Measurements from ENCODE around the gene SHFL.
A peak's percentile ranks its signal among the peaks of the same experiment; 100 is the strongest.

The SHFL gene

DNA sequence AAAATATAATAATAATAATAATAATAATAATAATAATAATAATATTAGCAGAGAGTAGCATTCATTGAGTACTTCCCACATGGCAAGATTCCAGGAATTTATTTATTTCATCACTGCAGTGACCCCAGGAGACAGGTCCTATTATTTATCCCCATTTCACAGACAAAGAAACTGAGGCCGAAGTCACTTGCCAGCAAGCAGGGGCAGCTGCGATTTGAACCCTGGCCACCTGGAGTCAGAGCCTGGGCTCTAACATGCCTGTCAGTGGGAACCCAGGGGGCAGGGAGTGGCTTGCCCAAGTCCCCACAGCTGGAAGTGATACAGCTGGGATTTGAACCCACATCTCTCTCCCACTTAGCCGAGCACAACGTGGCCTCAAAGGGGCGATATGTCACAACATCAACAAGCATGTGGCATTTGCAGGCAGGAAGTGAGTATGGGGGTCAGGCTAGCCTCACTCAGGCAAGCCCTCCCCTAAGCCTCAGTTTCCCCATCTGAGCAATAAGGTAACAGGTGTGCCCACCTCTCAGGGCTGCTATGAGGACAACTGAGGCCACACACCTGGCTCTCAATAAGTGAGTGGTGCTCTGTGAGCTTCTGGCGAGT, 2.9 kb downstream of the SHFL start:
- no peak for DNase-seq

DNA sequence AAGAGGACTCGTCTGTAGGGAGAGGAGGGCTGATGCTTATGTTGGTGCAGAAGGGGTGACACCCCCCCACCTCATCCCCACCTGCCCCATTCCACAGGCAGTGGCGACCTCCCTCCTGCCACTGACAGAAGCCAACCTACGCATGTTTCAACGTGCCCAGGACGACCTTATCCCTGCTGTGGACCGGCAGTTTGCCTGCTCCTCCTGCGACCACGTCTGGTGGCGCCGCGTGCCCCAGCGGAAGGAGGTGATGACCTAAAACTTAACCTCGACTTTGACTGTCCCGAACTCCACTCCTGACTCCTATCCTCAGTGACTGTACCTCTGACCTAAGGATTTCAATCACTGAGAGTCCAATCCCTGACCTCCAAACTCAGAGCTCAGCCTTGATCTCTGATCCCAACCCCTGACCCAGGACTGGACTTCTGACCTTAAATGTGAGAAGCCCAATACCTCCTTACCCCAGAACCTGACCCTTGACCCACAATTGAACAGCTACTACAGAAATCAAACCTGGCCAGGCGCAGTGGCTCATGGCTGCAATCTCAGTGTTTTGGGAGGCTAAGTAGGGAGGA, 3.8 kb downstream of the SHFL start:
- DNase-seq: no peak

DNA sequence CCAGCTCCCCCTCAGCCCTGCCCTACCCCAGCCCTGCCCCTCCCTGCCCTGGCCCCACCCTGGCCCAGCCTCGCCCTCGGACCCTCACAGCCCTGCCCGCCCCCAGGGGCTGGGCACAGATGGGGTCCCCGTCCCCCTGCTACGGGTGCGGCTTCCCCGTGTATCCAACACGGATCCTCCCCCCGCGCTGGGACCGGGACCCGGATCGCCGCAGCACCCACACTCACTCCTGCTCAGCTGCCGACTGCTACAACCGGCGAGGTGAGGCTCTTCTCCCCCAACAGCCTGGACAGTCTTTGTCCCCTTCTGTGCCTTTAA, 5.2 kb downstream of the SHFL start:
- DNase-seq: no peak

DNA sequence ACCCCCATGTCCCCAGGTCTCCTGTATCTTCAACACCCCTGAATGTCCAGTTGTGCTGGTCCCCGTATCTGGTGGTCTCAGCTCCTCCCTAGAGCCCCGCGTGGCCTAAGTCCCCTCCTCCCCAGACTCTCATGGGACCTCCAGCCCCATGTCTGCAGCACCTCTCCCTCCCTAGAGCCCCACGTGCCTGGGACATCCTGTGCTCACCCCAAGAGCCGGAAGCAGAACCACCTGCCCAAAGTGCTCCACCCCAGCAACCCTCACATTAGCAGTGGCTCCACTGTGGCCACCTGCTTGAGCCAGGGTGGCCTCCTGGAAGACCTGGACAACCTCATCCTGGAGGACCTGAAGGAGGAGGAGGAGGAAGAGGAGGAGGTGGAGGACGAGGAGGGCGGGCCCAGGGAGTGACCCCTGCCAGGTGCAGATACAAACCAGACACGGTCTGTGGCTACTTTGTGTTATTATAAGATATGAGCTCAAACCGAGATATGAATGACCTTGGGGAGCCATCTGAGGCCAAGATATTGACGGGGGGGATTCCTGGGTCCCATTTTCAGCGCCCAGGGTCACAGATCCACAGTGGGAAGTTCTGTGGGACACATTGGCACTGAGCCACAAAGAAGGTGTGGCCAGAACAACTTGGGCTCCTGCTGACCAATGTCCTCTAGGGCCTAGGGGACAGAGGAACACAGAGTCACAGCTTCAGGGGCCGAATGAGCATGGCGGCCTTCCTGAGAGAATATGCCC, 6.0 kb downstream of the SHFL start:
- no peak for DNase-seq

DNA sequence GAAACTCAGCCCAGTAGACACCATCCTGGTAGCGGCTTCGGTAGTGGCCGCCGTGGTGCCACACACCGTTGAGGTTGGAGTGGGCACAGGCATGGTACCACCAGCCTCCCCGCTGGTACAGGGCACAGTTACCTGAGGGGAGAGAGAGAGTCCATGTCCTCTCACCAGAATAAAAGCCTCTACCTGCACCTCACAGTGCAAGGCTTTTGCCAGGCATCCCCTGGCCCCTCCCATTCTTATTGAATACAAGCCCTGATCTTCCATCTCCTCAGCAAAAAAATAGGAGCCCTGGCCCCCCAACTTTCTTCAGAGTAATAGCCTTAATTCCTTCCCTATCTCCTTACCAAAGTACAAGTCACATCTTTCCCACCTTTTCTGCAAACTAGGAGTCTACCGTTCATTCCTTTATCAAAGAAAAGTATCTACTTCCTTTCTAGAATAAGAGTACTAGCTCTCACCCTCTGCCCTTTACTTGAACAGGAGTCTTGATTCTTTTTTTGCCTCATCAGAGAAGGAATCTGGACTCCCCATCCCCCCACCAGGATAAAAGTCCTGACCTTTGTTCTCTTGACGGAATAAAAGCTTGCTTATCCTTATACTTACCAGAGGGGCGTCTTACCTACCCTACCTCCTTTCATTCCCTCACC, 6.7 kb downstream of the SHFL start:
- no peak for DNase-seq

DNA sequence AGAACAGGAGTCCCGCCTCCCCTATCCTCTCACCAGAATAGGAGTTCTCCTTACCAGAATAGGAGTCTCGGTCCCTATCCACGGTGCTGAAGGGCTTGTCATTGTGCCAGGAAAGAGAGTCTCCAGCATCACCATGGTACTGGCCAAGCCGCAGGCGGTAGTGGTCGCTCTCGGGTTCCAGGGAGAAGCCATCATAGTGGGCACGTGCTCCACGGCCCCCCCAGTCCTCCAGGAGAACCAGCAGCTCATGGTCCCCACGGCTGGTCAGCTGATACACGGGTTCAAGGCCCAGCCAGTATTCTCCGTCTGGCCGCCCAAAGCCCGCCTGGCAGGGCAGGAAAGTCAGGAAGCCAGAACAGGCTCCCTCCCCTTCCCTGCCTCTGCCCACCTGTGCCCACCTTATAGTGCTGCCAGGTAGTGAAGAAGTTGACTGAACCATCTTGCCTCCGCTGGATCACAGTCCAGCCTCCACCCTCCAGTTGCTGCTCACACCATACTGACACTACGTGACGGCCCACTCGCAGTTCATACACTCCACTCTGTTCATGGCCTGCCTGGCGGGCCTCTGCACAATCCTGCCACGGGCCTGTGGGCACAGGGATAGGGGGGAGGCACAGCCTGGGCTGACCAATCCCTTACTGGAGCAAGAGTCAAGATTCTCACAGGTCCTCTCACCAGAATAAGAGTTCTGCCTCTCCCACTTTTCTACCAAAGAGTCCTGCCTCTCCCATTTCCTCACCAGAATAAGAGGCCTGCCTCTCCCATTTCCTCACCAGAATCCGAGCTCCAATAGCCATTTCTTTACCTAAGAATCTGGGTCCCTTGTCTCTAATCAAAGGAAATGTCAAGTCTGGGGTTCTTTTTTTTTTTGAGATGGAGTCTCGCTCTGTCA, 7.4 kb downstream of the SHFL start:
- no peak for DNase-seq

DNA sequence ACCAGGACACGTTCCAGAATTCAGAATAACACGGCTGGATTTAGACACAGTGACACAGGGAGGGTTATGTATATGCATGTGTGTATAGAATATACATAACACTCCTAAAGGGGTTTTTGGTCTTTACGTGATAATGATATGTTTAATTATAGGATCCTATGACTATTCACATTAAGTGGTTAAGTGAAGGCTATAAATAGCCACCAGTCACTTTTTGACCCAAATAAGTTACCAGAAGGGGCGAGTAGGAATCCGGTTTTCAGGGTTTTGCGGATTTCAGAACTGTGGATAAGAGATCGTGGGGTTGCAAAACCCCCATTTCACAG, 9.5 kb downstream of the SHFL start:
- DNase-seq: no peak

DNA sequence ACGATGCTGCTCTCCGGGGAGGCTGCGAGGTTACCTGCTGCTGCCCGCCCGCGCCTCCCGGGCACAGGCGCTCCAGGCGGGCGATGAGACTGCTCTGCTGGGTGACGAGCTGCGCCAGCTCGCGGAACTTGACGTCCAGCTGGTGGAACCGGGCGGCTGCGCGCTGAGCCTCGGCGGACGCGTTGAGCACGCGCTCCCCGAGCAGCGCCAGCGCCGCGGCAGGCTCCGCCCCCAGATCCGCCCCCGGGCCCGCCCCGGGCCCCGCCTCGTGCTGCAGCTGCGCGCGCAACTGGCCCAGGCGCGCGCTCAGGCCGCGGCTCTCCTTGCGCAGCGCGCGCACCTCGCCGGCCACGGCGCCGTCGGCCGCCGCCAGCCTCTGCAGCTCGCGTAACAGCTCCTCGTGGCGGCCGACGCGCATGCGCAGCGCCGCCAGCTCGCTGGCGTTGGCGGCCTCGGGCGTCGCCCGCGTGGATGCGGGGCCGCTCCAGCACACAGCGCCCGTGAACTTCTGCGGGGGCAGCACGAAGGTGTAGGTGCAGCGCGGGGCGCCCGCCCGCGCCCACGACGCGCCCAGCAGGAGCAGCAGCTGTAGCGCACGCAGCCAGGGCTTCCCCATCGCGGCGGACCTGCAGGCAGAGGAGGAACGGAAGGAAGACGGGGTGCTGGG, 10.0 kb downstream of the SHFL start:
- peak; percentile 64 to 87 for DNase-seq

DNA sequence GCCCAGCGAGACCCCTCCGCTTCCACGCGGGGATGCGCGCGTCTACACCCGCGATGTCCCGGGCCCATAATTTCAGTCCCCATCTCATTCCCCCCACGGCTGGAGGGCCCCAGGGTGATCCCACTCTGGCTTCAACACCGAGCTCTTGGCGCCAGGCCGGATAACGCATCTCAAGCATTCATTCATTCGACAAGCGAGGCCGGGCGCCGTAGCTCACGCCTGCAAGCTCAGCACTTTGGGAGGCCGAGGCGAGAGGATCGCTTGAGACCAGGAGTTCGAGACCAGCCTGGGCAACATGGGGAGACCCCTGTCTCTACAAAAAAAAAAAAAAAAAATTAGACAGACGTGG, 10.5 kb downstream of the SHFL start:
- no peak for DNase-seq

DNA sequence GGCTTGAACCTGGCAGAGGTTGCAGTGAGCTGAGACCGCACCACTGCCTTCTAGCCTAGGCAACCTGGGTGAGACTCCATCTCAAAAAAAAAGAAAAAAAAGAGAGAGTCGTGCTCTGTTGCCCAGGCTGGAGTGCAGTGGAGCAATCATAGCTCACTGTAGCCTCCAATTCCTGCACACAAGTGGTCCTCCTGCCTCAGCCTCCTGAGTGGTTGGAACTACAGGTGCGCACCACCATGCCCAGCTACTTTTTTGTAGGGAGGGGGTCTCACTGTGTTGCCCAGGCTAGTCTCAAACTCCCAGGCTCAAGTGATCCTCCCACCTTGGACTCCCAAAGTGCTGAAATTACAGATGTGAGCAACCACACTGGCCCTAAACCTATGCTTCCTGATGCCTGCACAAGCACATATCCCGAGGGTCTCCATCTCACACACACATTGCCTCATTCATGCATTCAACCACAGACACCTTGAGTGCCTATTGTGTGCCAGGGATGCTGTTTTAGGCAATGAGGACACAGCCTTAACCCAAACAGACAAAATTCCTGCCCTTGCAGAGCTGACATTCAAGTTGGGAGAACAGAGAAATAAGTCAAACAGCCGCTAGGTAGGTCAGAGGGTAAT, 14.2 kb downstream of the SHFL start:
- no peak for DNase-seq

DNA sequence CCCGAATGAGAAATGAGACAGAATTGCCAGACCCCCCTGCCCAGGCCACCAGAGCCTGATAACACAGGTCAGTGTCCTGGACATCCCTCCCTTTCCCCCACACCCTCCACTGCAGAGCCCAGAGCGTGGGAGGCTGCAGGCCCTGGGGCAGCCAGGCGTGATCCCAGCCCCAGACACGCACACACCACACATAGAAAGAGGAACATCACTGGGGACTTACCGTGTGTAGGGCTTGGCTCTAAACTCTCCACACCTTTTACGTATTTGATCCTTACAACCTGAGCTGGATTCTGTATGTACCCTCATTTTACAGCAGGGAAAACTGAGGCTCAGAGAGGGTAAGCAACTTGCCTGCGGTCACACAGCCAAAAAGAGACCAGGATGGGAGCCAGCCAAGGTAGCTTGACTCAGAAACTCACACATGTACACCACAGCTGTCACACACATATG, 16.7 kb downstream of the SHFL start:
- DNase-seq: no peak

DNA sequence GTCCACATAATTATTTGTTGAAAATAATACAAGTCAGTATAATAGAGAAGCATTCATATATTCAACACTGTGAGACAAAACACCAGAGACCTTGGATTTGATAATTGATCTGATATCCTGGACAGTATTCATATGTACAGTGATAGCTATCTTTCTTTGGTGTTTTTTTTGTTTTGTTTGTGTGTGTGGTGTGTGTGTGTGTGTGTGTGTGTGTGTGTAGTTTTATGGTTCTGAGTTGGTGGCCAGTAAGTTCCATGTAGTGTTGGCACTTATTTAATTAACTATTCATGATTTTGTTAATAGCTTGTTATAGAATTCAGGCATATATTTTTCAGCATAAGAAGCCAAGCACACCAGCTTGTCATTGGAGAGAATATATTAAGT, 18.0 kb downstream of the SHFL start:
- no peak for DNase-seq

DNA sequence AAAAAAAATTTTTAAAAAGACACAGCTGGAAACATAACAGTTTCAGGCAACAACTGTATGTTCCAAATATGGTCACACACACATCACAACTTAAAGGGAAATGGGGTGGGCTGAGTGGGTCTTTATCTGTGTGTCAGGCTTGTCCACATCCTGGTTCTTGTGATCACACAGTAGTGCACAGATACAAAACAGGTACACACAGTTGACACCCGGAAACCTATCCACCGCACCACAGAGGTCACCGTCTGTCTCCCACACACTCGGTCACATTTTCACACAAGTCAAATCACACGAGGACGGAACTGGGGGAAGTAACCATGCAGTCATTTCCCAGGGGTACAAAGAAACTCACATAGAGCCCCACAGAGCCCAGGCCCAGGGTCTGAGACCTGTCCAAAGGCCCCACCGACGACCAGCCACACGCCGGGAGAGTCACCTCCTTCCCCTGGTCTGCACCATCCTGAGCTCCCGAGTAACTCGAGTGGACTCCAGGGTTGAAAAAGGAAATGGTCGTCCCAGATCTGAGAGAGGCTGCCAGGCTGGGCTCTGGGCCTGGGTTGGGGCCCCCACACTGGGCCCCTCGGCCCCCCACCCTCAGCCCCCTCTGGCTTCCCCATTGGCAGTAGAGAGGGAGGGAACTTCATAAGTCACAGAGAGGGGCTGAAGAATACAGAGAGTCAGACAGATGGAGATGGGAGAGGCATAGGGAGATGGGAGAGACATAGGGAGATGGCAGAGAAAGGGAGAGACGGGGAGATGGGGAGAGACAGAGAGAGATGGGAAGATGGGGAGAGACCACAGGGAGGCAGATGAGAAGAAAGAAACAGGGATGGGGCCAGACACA, 18.8 kb downstream of the SHFL start:
- DNase-seq: no peak

DNA sequence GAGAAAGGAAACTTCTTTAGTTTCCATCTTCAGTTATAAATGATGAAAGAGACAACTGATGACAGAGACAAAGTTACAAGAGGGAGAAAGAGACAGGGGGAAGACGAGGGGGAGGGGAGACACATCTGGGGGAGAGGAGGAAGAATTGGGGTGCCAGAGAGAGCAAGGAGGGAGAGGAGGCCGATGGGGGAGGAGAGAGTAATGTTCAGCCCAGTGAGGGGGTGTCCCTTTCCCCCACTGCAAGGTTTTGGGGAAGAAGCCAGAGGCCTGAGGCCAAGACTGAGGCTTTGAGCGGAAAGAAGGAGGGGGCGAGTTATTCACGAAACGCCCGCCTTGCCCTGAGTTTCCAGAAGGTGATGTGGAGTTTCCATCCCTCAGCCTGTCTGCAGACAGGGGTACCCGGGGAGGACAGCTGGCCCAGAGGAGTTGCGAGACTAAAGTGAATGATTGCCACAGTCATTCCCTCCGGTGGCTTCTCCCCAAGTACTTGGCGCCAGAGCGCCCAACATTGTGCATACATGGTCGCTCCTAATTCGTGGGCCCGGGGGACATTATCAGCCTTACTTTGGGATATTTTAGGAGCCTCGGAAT, 19.5 kb downstream of the SHFL start:
- DNase-seq: no peak

DNA sequence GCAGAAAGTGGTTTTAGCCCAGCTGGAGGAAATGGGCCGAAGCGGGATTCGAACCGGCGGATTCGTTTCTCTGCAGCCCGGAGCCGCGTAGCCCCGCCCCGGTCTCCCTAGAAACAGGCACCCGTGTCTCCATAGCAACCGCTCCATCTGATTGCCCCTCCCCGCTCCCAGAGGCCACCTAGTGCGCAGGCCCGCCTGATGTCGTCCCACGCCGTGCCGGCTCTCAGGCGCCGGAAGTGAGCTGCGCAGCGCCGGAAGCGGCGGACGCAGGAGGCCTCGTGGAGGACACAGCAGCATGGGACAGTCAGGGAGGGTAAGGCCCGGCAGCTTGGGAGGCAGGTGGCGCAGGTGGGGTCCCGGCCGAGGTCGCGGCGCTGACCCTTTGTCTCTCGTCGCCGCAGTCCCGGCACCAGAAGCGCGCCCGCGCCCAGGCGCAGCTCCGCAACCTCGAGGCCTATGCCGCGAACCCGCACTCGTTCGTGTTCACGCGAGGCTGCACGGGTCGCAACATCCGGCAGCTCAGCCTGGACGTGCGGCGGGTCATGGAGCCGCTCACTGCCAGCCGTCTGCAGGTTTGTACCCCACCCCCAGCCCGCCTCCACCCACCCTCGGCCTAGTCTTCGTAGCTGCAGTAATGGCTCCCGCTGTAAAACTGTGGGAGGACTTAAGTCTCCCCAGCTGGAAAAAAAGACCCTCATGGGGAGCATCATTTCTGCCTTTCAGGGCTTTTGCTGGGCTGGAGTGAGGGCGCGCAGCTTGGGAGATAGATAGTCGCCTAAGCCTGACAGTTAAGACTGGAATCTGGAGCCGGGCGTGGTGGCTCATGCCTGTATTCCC, 20.2 kb downstream of the SHFL start, which contains the start of gene PPAN:
Gene PPAN (plus strand): TSS at position 263 of the 837 bp plus-strand sequence. CDS start 33 bp downstream, at position 296.
- DNase-seq: peak; percentile 93 to 97

DNA sequence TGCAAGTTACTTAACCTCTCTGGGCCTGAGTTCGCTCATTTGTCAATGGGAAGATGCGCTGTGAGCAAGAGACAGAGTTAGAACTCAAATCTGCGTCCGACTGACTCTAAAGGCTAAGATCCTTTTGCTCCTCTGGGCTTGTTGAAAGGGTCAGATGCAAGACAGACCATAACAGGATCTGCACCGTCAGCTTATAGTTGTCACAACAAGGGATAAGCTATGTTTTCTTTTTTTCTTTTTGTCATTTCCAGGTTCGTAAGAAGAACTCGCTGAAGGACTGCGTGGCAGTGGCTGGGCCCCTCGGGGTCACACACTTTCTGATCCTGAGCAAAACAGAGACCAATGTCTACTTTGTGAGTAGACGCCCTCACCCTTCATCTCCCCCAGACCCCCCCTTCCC, 21.1 kb downstream of the SHFL start:
- DNase-seq: no peak

DNA sequence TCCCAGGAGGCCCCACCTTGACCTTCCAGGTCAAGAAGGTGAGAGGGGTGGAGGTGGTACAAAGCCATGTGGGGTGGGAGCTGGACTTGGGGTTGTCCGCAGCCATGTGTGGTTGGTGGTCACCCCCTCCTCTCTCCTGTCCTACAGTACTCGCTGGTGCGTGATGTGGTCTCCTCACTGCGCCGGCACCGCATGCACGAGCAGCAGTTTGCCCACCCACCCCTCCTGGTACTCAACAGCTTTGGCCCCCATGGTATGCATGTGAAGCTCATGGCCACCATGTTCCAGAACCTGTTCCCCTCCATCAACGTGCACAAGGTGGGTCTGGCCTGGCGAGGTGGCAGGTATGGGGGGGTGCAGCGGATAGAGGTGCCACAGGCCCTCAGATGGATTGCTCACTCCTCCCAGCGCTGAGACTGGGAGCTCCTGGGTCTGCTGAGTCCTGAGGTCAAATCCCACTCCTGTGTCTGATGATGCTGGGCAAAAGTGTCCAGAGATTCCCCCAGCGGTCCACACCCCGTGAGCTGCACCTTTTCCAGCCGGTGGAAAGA, 21.8 kb downstream of the SHFL start:
- DNase-seq: no peak

DNA sequence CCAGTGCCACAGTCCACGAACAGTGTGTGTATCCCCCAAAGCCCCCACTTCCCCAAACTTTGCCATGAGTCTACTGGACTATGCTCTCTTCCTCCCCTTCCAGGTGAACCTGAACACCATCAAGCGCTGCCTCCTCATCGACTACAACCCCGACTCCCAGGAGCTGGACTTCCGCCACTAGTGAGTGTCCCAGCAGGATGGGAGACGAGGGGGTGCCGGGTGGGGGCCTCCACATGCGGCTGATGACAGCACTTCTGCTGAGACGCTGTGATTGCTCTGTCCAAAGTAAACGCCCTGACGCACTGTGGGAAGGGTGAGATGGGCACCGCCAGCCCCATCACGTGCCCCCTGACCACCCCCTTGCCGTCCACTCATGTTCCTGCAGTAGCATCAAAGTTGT, 23.4 kb downstream of the SHFL start:
- DNase-seq: no peak

All from NCI-H1930 (cell line).